Mammary epithelial cell (primary cell): Measurements from ENCODE around the gene ZFYVE26.
"Not testable (repeated sequence)": the region's sequence is repeated elsewhere in the genome, so short reads cannot be mapped to it uniquely, and the experiment has no call there.

Experiments used
- EZH2 ChIP-seq: IDR thresholded peaks from 2 replicates; pipeline ENCODE4 v1.6.1; 2012; ENCODE audit warnings: low read length, inconsistent platforms, borderline replicate concordance
- TF ChIP-seq, protein P1 (sequence below), 2 donors: IDR thresholded peaks in 1 of 2; conservative IDR thresholded peaks in 1 of 2; 2 replicates each; pipeline ENCODE4 v1.5.1; 2011 to 2012; ENCODE audit warnings: inconsistent platforms in 2 of 2, low read length in 2 of 2, mild to moderate bottlenecking in 2 of 2, control low read depth in 1 of 2, low read depth in 1 of 2; ENCODE audit not compliant: insufficient read depth in 1 of 2; ENCODE audit errors: extremely low read depth in 1 of 2

DNA sequence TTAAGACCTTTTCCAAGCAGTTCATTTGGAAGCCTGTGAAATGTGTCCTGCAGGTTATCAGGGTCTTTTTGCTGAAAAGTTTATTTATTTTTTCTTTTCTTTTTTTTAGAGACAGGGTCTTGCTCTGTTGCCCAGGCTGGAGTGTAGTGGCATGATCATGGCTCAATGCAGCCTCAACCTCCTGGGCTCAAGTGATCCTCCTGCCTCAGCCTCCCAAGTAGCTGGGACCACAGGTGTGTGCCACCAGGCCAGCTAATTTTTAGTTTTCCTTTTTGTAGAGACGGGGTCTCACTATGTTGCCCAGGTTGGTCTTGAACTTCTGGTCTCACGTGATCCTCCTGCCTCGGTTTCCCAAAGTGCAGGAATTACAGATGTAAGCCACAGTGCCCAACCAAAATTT, 97.0 kb downstream of the ZFYVE26 start:
- TF ChIP-seq, protein P1, sequence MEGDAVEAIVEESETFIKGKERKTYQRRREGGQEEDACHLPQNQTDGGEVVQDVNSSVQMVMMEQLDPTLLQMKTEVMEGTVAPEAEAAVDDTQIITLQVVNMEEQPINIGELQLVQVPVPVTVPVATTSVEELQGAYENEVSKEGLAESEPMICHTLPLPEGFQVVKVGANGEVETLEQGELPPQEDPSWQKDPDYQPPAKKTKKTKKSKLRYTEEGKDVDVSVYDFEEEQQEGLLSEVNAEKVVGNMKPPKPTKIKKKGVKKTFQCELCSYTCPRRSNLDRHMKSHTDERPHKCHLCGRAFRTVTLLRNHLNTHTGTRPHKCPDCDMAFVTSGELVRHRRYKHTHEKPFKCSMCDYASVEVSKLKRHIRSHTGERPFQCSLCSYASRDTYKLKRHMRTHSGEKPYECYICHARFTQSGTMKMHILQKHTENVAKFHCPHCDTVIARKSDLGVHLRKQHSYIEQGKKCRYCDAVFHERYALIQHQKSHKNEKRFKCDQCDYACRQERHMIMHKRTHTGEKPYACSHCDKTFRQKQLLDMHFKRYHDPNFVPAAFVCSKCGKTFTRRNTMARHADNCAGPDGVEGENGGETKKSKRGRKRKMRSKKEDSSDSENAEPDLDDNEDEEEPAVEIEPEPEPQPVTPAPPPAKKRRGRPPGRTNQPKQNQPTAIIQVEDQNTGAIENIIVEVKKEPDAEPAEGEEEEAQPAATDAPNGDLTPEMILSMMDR (conservative IDR thresholded peaks at IDR 0.05 in 1 of 2, IDR thresholded peaks at IDR 0.05 in 1 of 2; ENCODE audit: extremely low read depth in 1 of 2, insufficient read depth in 1 of 2, low read depth in 1 of 2, low read length in 2 of 2) = not testable (repeated sequence)
- TF ChIP-seq EZH2 = not testable (repeated sequence)
